Peyer's patch (tissue), 4 donors: ENCODE measurements around the gene PRLH. TPM values are rescaled to one million over a fixed set of nuclear protein-coding genes. Genes with fewer than 3 reads are reported as not detected.

Experiments
- DNase-seq, 3 donors: peaks; one replicate each; pipeline ENCODE4 v3.0.0-alpha.2; 2017 to 2019
- H3K27ac ChIP-seq, 4 donors: fragments of 200-600 bp; sonication (generic); one replicate each; pipeline ENCODE4 v1.5.1; 2016 to 2019
- H3K27me3 ChIP-seq, 2 donors: fragments of 200-600 bp; sonication (generic); one replicate each; pipeline ENCODE4 v1.5.1; 2019
- H3K36me3 ChIP-seq, 3 donors: fragments of 200-600 bp; sonication (generic); one replicate each; pipeline ENCODE4 v1.5.1; 2016 to 2019
- H3K4me1 ChIP-seq, 4 donors: fragments of 200-600 bp; sonication (generic); one replicate each; pipeline ENCODE4 v1.5.1; 2016 to 2019
- H3K4me3 ChIP-seq, 4 donors: fragments of 200-600 bp; sonication (generic); 1 replicate in 3 of 4; 2 replicates in 1 of 4; pipeline ENCODE4 v1.5.1; 2016 to 2019; ENCODE audit warnings: mild to moderate bottlenecking in 1 of 4
- H3K9me3 ChIP-seq, 4 donors: fragments of 200-600 bp; sonication (generic); one replicate each; pipeline ENCODE4 v1.5.1; 2016 to 2019; ENCODE audit warnings: mild to moderate bottlenecking in 1 of 4
- CTCF ChIP-seq, 6 experiments: fragments of 450-650 bp in 4 of 6; fragments of 200-600 bp in 2 of 6; sonication (generic) in 1 of 6; IDR thresholded peaks; one replicate each; pipeline ENCODE4 v1.5.1; 2017 to 2019; ENCODE audit warnings: antibody characterized with exemption in 6 of 6, mild to moderate bottlenecking in 3 of 6, moderate library complexity in 1 of 6
- POLR2A ChIP-seq, 2 donors: fragments of 450-650 bp; IDR thresholded peaks; one replicate each; pipeline ENCODE4 v1.5.1; 2017; ENCODE audit warnings: antibody characterized with exemption in 2 of 2, mild to moderate bottlenecking in 2 of 2, moderate library complexity in 2 of 2
- small RNA-seq, 2 donors: library from RNA; depleted of rRNA; stranded (forward); fragments of <200 nt; gene quantifications; one replicate each; pipeline ENCODE3, GENCODE V24; 2016
- total RNA-seq, 4 donors: library from RNA; depleted of rRNA; stranded (reverse); fragments of >200 nt; gene quantifications; one replicate each; pipeline ENCODE4 v1.1.0, GENCODE V29; 2016

Gene PRLH
- total RNA-seq, 4 donors from 2014 or later = not detected

GRCh38 chr2:237615631-237616249 is 49.4 kb downstream of the PRLH start:
- Histone ChIP-seq H3K4me1 (peaks cover 0 to 10% (median 3%) of the 10 kb centered on the region in 4 donors), H3K4me3 (no peak overlapping the region), H3K27me3 (no peaks in the 10 kb centered on the region), H3K9me3 (no peaks in the 10 kb centered on the region), H3K27ac (peak overlapping the region; percentile 34 to 79 (median 64)), H3K36me3 (no peaks in the 10 kb centered on the region)
- DNase-seq = no peak
- no peak for TF ChIP-seq CTCF (IDR thresholded peaks at IDR 0.05)

- Histone ChIP-seq H3K9me3 (no peaks in the 10 kb centered on the region), H3K4me1 (peaks cover 0 to 10% (median 3%) of the 10 kb centered on the region in 4 donors), H3K27me3 (no peaks in the 10 kb centered on the region), H3K4me3 (no peak overlapping the region), H3K27ac (peak overlapping the region; percentile 34 to 79 (median 64)), H3K36me3 (no peaks in the 10 kb centered on the region)
- DNase-seq = no peak
- no peak for TF ChIP-seq CTCF (IDR thresholded peaks at IDR 0.05)
- no peak for TF ChIP-seq POLR2A (IDR thresholded peaks at IDR 0.05)
Measured at GRCh38 chr2:237616373-237616733, 50.0 kb downstream of the PRLH start.

Small RNA genes lying within 50 kb of the gene (small RNA-seq; reads per million reads assigned to genes)
- 0 reads per million in 2 donors for gene RNU6-1140P

Other genes with a start within 250 kb of the PRLH start
- gene COL6A3, start 152.4 kb upstream of the PRLH start, total RNA-seq = 100 to 1,000 TPM in 1 of 4 donors, 10 to 100 TPM in 3; 51.7 to 172 (median 71.0) TPM
- 100 to 1,000 TPM in 3 of 4 donors, 10 to 100 TPM in 1; 82.5 to 195 (median 116) TPM for gene MLPH, start 79.3 kb upstream of the PRLH start, total RNA-seq
- gene RAB17, start 24.2 kb downstream of the PRLH start, total RNA-seq = 100 to 1,000 TPM in 3 of 4 donors, 10 to 100 TPM in 1; 66.0 to 244 (median 219) TPM
- 100 to 1,000 TPM; 114 to 182 (median 135) TPM for gene LRRFIP1, start 61.0 kb downstream of the PRLH start, total RNA-seq
- gene RBM44, start 232.2 kb downstream of the PRLH start, total RNA-seq = 1 to 10 TPM in 2 of 4 donors, under 1 TPM in 2; 0.38 to 2.5 (median 1.4) TPM